H1 (cell line): ENCODE results near the gene TNP1. TPM values are rescaled to one million over a fixed set of nuclear protein-coding genes. Genes with fewer than 3 reads are reported as not detected.

ENCODE experiments used
- CTCF ChIA-PET: fragments of 300-600 bp; sonication (Branson Sonifier 250); formaldehyde crosslinking; loops from one replicate; lab custom pipeline; 2021; ENCODE audit not compliant: partially characterized antibody; lab: Charles Lee
- POLR2A ChIA-PET: fragments of 300-600 bp; sonication (Branson Sonifier 250); formaldehyde crosslinking; loops from one replicate; lab custom pipeline; 2021; ENCODE audit warnings: inconsistent platforms; ENCODE audit not compliant: partially characterized antibody; lab: Charles Lee
- DNase-seq, 2 experiments: peaks; one replicate each; pipeline versions ENCODE4 v3.0.0 to v3.0.0-alpha.2; 2010 to 2022; ENCODE audit warnings: low spot score in 2 of 2, low read depth in 1 of 2, mixed read lengths in 1 of 2
- FAIRE-seq: peaks from 2 replicates; lab custom pipeline; 2011; peaks lifted over from hg19 to GRCh38; lab: Jason Lieb, UNC
- H2AFZ ChIP-seq: 2 replicates; pipeline ENCODE4 v1.8.1; 2012; ENCODE audit warnings: low read length, inconsistent platforms
- H2AK5ac ChIP-seq: 2 replicates; pipeline ENCODE4 v1.6.1; 2013; ENCODE audit warnings: low read depth, low read length
- H2BK120ac ChIP-seq: replicated peaks from 2 replicates; pipeline ENCODE3; 2013; ENCODE audit warnings: low read depth, low read length, inconsistent platforms
- H2BK12ac ChIP-seq: 2 replicates; pipeline ENCODE4 v1.6.1; 2013; ENCODE audit warnings: low read depth, low read length
- H2BK15ac ChIP-seq: 2 replicates; pipeline ENCODE4 v1.6.1; 2013; ENCODE audit warnings: low read length
- H2BK20ac ChIP-seq: 2 replicates; pipeline ENCODE4 v1.6.1; 2013; ENCODE audit warnings: low read length
- H2BK5ac ChIP-seq: 2 replicates; pipeline ENCODE4 v1.6.1; 2013; ENCODE audit warnings: low read depth, low read length
- H3K14ac ChIP-seq: 2 replicates; pipeline ENCODE4 v1.6.1; 2013; ENCODE audit warnings: inconsistent platforms; ENCODE audit not compliant: insufficient read length
- H3K18ac ChIP-seq: 2 replicates; pipeline ENCODE4 v1.6.1; 2013; ENCODE audit warnings: low read length; ENCODE audit errors: extremely low read depth
- H3K23ac ChIP-seq: 2 replicates; pipeline ENCODE4 v1.6.1; 2013; ENCODE audit warnings: inconsistent platforms; ENCODE audit not compliant: insufficient read length
- H3K23me2 ChIP-seq: 2 replicates; pipeline ENCODE4 v1.6.1; 2013; ENCODE audit warnings: low read depth, low read length
- H3K27ac ChIP-seq: 2 replicates; pipeline ENCODE4 v1.6.1; 2011; ENCODE audit warnings: low read depth, low read length, inconsistent platforms
- H3K27me3 ChIP-seq, 4 experiments: replicated peaks in 1 of 4; 1 replicate in 1 of 4; 2 replicates in 3 of 4; pipeline versions ENCODE4 v1.6.1 to v1.8.1; 2011 to 2013; ENCODE audit warnings: low read length in 3 of 4, mild to moderate bottlenecking in 3 of 4, inconsistent platforms in 2 of 4, mixed read lengths in 2 of 4, moderate library complexity in 1 of 4; ENCODE audit not compliant: control insufficient read depth in 3 of 4, insufficient read depth in 3 of 4; ENCODE audit errors: extremely low read depth in 1 of 4
- H3K36me3 ChIP-seq, 4 experiments: 2 replicates each; pipeline versions ENCODE4 v1.6.1 to v1.8.1; 2011 to 2013; ENCODE audit warnings: mild to moderate bottlenecking in 4 of 4, low read length in 3 of 4, moderate library complexity in 2 of 4, control low read depth in 1 of 4, inconsistent platforms in 1 of 4; ENCODE audit not compliant: insufficient read depth in 4 of 4, control insufficient read depth in 2 of 4
- H3K4ac ChIP-seq: replicated peaks from 2 replicates; pipeline ENCODE3; 2013; ENCODE audit warnings: low read length, low read depth, mixed read lengths, inconsistent platforms; ENCODE audit not compliant: insufficient read length
- H3K4me1 ChIP-seq, 4 experiments: replicated peaks in 1 of 4; 1 replicate in 1 of 4; 2 replicates in 3 of 4; pipeline versions ENCODE4 v1.6.1 to v1.8.1; 2011 to 2013; ENCODE audit warnings: low read length in 3 of 4, inconsistent platforms in 2 of 4, mixed read lengths in 1 of 4; ENCODE audit not compliant: insufficient read depth in 4 of 4, control insufficient read depth in 3 of 4
- H3K4me2 ChIP-seq, 2 experiments: 2 replicates each; pipeline versions ENCODE4 v1.6.1 to v1.8.1; 2011 to 2013; ENCODE audit warnings: low read depth in 2 of 2, low read length in 2 of 2, control low read depth in 1 of 2, inconsistent platforms in 1 of 2, mild to moderate bottlenecking in 1 of 2; ENCODE audit not compliant: insufficient read depth in 1 of 2
- H3K4me3 ChIP-seq, 4 experiments: fragments of 200-600, 300-600 bp in 1 of 4; sonication (generic), shearing (Covaris generic), sonication (Bioruptor Twin) in 1 of 4; 2 replicates each; pipeline versions ENCODE4 v1.5.1 to v1.8.1; 2011 to 2016; ENCODE audit warnings: low read length in 4 of 4, low read depth in 3 of 4, control low read depth in 2 of 4, inconsistent platforms in 2 of 4, mild to moderate bottlenecking in 2 of 4, mixed read lengths in 1 of 4, moderate library complexity in 1 of 4; ENCODE audit not compliant: insufficient read depth in 2 of 4; ENCODE audit errors: extremely low read depth in 1 of 4
- H3K56ac ChIP-seq: replicated peaks from 2 replicates; pipeline ENCODE3; 2013; ENCODE audit warnings: low read depth, mild to moderate bottlenecking, mixed read lengths, low read length, inconsistent platforms; ENCODE audit not compliant: insufficient read length
- H3K79me1 ChIP-seq: 2 replicates; pipeline ENCODE4 v1.6.1; 2013; ENCODE audit warnings: low read depth, low read length, control low read depth
- H3K79me2 ChIP-seq, 2 experiments: 2 replicates each; pipeline versions ENCODE4 v1.6.1 to v1.8.1; 2012 to 2013; ENCODE audit warnings: low read length in 2 of 2, mild to moderate bottlenecking in 2 of 2, inconsistent platforms in 1 of 2; ENCODE audit not compliant: insufficient read depth in 2 of 2, control insufficient read depth in 1 of 2
- H3K9ac ChIP-seq, 4 experiments: replicated peaks in 1 of 4; 1 replicate in 1 of 4; 2 replicates in 3 of 4; pipeline versions ENCODE4 v1.6.1 to v1.8.1; 2011 to 2013; ENCODE audit warnings: low read depth in 3 of 4, low read length in 3 of 4, control low read depth in 2 of 4, mild to moderate bottlenecking in 2 of 4, moderate library complexity in 2 of 4, inconsistent platforms in 1 of 4; ENCODE audit errors: extremely low read depth in 1 of 4
- H3K9me3 ChIP-seq, 2 experiments: 2 replicates each; pipeline versions ENCODE4 v1.6.1 to v1.8.1; 2012 to 2013; ENCODE audit warnings: mild to moderate bottlenecking in 2 of 2, moderate library complexity in 2 of 2, control low read depth in 1 of 2, inconsistent platforms in 1 of 2, low read depth in 1 of 2, low read length in 1 of 2, mixed read lengths in 1 of 2; ENCODE audit not compliant: insufficient read depth in 2 of 2
- H4K20me1 ChIP-seq, 2 experiments: replicated peaks in 1 of 2; 2 replicates each; pipeline versions ENCODE3 to v1.8.1; 2011 to 2013; ENCODE audit warnings: inconsistent platforms in 2 of 2, low read length in 2 of 2, mild to moderate bottlenecking in 1 of 2; ENCODE audit not compliant: insufficient read depth in 2 of 2, control insufficient read depth in 1 of 2
- H4K5ac ChIP-seq: 2 replicates; pipeline ENCODE4 v1.6.1; 2013; ENCODE audit warnings: low read length, low read depth, mixed read lengths, inconsistent platforms; ENCODE audit not compliant: insufficient read length
- H4K8ac ChIP-seq: 2 replicates; pipeline ENCODE4 v1.8.0; 2013; ENCODE audit warnings: mild to moderate bottlenecking, moderate library complexity, low read length, inconsistent platforms; ENCODE audit not compliant: insufficient read depth; ENCODE audit errors: extremely low read depth
- H4K91ac ChIP-seq: replicated peaks from 2 replicates; pipeline ENCODE3; 2013; ENCODE audit warnings: low read length, mixed read lengths, inconsistent platforms; ENCODE audit not compliant: insufficient read length
- CEBPB ChIP-seq: IDR thresholded peaks from 2 replicates; pipeline ENCODE4 v1.6.1; 2012; ENCODE audit warnings: low read depth, low read length
- CHD2 ChIP-seq: IDR thresholded peaks from 2 replicates; pipeline ENCODE4 v1.6.1; 2012; ENCODE audit warnings: low read length, improper control_type of control experiment
- CTCF ChIP-seq, 3 experiments: IDR thresholded peaks; 1 replicate in 2 of 3; 2 replicates in 1 of 3; pipeline versions ENCODE4 v1.5.1 to v1.6.1; 2011; ENCODE audit warnings: low read length in 3 of 3, mild to moderate bottlenecking in 3 of 3, inconsistent platforms in 2 of 3, low read depth in 1 of 3, moderate library complexity in 1 of 3; ENCODE audit not compliant: insufficient read depth in 1 of 3; ENCODE audit errors: control extremely low read depth in 1 of 3
- RAD21 ChIP-seq, 2 experiments: IDR thresholded peaks in 1 of 2; conservative IDR thresholded peaks in 1 of 2; 2 replicates each; pipeline ENCODE4 v1.6.1; 2011; ENCODE audit warnings: low read depth in 2 of 2, low read length in 2 of 2, improper control_type of control experiment in 1 of 2, inconsistent platforms in 1 of 2, mild to moderate bottlenecking in 1 of 2, moderate library complexity in 1 of 2
- WGBS, 2 experiments: shearing (Covaris generic) in 1 of 2; methylation state at CpG; one replicate each; pipeline versions ENCODE4 v1.1.6 to v1.1.7; 2013 to 2015; ENCODE audit warnings: low lambda C conversion rate in 2 of 2, mixed read lengths in 2 of 2, inconsistent platforms in 1 of 2, low coverage in 1 of 2, missing lambda C conversion rate in 1 of 2; ENCODE audit not compliant: insufficient replicate concordance in 2 of 2, insufficient coverage in 1 of 2, insufficient read length in 1 of 2; ENCODE audit errors: extremely low coverage in 1 of 2, missing lambda C conversion rate in 1 of 2; 5-methylcytosine and 5-hydroxymethylcytosine counted together
- polyA plus RNA-seq, 7 experiments: library from polyadenylated mRNA; depleted of rRNA in 3 of 7; stranded (reverse) in 5 of 7; unstranded in 2 of 7; fragments of >200 nt in 5 of 7; fragments of 200-250 nt in 2 of 7; gene quantifications; 1 replicate in 5 of 7; 2 replicates in 1 of 7; 4 replicates in 1 of 7; pipeline versions ENCODE4 v1.2.1 to v1.2.3, GENCODE V29; 2011 to 2013; ENCODE audit warnings: missing spikeins in 2 of 7, mixed read lengths in 2 of 7
- total RNA-seq: library from RNA; stranded (reverse); fragmentation: NEBNext Ultra II Directional; extraction: Animal tissue kit (Norgen Biotek cat#: 25700); gene quantifications from 2 replicates; pipeline ENCODE4 v1.2.1, GENCODE V29; 2021

Gene TNP1
- total and polyA plus RNA-seq, 2 of the 8 experiments (the other 6 are each of a cell fraction or from before 2014, with no cell fraction given), result not detected

DNA sequence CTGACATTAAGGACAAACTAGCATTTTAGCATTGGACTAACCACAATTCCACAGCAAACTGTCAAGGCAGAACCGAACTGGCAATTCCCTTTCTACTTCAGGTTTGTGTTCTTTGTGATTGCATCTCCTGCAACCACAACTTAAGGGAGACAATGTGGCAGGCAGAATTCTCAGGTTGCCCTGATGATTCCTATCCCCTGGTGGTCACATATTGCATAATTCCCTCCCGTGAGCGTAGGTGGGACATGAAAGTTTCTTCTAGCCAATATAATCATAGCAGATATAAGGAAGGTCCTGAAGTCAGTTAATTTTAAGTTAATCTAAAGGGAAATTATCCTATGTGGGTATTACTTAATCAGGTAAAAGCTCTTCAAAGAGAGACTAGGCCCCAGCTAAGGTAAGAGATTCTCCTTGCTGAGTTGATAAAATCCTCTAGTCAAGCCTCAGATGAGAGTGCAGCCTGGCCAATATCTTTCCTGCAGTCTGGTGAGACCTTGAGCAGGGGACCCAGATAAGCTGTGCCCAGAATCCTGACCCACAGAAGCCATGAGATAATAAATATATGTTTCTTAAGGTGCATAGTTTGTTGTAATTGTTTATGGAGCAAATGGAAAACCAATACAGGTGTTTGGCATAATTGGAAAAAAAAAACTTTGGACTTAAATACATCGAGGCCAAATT, 45.9 kb upstream of the TNP1 start:
- ChIA-PET CTCF (interaction anchor here (0.6 to 1.3 kb wide), 8 partner anchors 9 to 766 kb away, joined by 3 to 4 read pairs (median 3); partner anchors contain the start of gene IGFBP5), POLR2A (interaction anchor here (0.7 kb wide), 1 partner anchor 151 kb away, joined by 5 read pairs; no protein-coding TSS in a partner anchor)
- WGBS, 2 experiments, result 90% methylated on average over 4 of the region's 4 CpGs; no CpG with 5 or more reads in 1 of the 2 experiments
- Histone ChIP-seq H4K8ac (no peak overlapping the region), H3K9ac (peak overlapping the region in 1 of 4 experiments; percentile 34; a peak in 1 of 7 replicates), H3K27ac (no peak overlapping the region), H3K9me3 (peaks cover 11% of the 10 kb centered on the region in 2 experiments; a peak in 3 of 4 replicates), H3K14ac (no peak overlapping the region), H3K18ac (no peak overlapping the region), H4K20me1 (no peaks in the 10 kb centered on the region), H4K5ac (no peak overlapping the region), H3K4me2 (no peak overlapping the region), H3K27me3 (no peaks in the 10 kb centered on the region), H2AK5ac (no peak overlapping the region), H3K56ac (no peak overlapping the region), H4K91ac (no peak overlapping the region), H2BK15ac (no peak overlapping the region), H3K4me3 (no peak overlapping the region), H3K23ac (no peak overlapping the region), H3K4ac (no peak overlapping the region), H2BK20ac (no peak overlapping the region), H3K79me1 (no peaks in the 10 kb centered on the region), H3K79me2 (no peaks in the 10 kb centered on the region), H3K23me2 (no peaks in the 10 kb centered on the region), H2BK12ac (no peak overlapping the region), H3K4me1 (no peaks in the 10 kb centered on the region), H2BK5ac (no peak overlapping the region), H2AFZ (no peak overlapping the region), H2BK120ac (no peak overlapping the region), H3K36me3 (no peaks in the 10 kb centered on the region; a peak in 1 of 8 replicates)
- peak; percentile 36 for FAIRE-seq
- no peak for DNase-seq
- peak; percentile 76 for TF ChIP-seq CEBPB
- TF ChIP-seq RAD21 (IDR thresholded peaks at IDR 0.05 in 1 of 2, conservative IDR thresholded peaks at IDR 0.05 in 1 of 2; ENCODE audit: low read depth in 2 of 2, low read length in 2 of 2), result peak; percentile 17 to 39; a peak in 2 of 4 replicates
- no peak for TF ChIP-seq CHD2
- peak in 2 of 3 experiments; percentile 15 to 56; a peak in 2 of 4 replicates for TF ChIP-seq CTCF (IDR thresholded peaks at IDR 0.05; ENCODE audit: control extremely low read depth in 1 of 3, insufficient read depth in 1 of 3, low read depth in 1 of 3, low read length in 3 of 3)
